Coronary artery (tissue), 2 donors: ENCODE measurements around the gene SARS1.
A peak's percentile ranks its signal among the peaks of the same experiment; 100 is the strongest.

Experiments used
- DNase-seq: peaks from one replicate; pipeline ENCODE4 v3.0.0-alpha.2; 2017; ENCODE audit warnings: low spot score
- H3K27ac ChIP-seq, 2 donors: fragments of 200-600 bp; sonication (generic); one replicate each; pipeline ENCODE4 v1.5.1; 2016 to 2019
- H3K4me3 ChIP-seq: fragments of 200-600 bp; sonication (generic); 2 replicates; pipeline ENCODE4 v1.5.1; 2016; ENCODE audit warnings: mild to moderate bottlenecking, moderate library complexity
- CTCF ChIP-seq: fragments of 200-600 bp; sonication (generic); IDR thresholded peaks from one replicate; pipeline ENCODE4 v1.5.1; 2019; ENCODE audit warnings: antibody characterized with exemption

Gene SARS1

DNA sequence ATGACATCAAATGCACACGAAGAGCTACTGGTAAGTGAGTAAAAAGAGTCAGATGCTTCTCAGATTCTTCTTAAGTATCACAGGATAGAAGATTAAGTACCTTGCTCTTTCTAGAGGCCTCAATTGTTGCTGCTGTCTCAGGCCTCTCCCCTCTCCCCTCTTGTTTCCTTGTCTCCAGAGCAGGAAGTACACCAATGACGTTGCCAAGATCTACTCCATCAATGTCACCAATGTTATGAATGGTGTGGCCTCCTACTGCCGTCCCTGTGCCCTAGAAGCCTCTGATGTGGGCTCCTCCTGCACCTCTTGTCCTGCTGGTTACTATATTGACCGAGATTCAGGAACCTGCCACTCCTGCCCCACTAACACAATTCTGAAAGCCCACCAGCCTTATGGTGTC lies 21.3 kb upstream of the SARS1 start:
- no peak overlapping the region for H3K27ac ChIP-seq
- no peak for TF ChIP-seq CTCF
- no peak overlapping the region for H3K4me3 ChIP-seq
- no peak for DNase-seq

- Histone ChIP-seq H3K27ac (no peak overlapping the region), H3K4me3 (no peak overlapping the region)
- TF ChIP-seq CTCF = no peak
- DNase-seq = no peak
Measured at GRCh38 chr1:109193653-109194590, 19.8 kb upstream of the SARS1 start.

DNA sequence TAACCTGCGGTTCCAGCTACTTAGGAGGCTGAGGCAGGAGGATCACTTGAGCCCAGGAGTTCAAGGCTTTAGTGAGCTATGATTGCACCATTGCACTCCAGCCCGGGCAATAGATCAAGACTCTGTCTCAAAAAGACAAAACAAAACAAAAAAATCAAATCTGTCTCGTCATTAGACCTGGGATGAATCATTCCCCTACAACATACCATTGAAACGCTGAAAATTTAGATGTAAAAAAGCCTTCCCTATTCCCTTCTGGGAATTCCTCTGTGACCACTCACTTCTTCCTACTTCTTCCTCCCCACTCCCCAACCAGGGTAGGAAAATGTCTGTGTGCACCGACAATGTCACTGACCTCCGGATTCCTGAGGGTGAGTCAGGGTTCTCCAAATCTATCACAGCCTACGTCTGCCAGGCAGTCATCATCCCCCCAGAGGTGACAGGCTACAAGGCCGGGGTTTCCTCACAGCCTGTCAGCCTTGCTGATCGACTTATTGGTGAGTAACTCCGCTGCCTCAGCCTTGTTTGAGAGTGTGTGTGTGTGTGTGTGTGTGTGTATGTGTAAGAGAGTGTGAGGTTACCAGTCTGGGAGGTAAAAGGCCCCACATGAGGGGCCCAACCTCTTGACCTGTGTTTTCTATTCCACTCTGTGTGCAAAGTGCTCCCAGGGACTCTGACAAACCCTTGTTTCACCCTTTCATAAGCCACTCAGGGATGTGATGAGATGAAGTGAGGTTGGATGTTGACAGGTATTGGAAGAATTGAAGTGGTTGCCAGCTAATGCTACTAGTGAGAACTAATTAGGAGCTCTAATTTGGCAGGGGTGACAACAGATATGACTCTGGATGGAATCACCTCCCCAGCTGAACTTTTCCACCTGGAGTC lies 16.3 kb upstream of the SARS1 start:
- no peak overlapping the region for H3K4me3 ChIP-seq
- H3K27ac ChIP-seq = peak overlapping the region; percentile 44 to 75
- TF ChIP-seq CTCF = no peak
- DNase-seq = peak; percentile 84

- TF ChIP-seq CTCF = no peak
- DNase-seq = peak; percentile 85
- H3K27ac ChIP-seq = peak overlapping the region; percentile 44 to 75
- H3K4me3 ChIP-seq = no peak overlapping the region
Measured at GRCh38 chr1:109198043-109198695, 15.5 kb upstream of the SARS1 start.

- no peak overlapping the region for H3K27ac ChIP-seq
- no peak for TF ChIP-seq CTCF
- H3K4me3 ChIP-seq = no peak overlapping the region
- no peak for DNase-seq
Measured at GRCh38 chr1:109198745-109199144, 15.0 kb upstream of the SARS1 start.

DNA sequence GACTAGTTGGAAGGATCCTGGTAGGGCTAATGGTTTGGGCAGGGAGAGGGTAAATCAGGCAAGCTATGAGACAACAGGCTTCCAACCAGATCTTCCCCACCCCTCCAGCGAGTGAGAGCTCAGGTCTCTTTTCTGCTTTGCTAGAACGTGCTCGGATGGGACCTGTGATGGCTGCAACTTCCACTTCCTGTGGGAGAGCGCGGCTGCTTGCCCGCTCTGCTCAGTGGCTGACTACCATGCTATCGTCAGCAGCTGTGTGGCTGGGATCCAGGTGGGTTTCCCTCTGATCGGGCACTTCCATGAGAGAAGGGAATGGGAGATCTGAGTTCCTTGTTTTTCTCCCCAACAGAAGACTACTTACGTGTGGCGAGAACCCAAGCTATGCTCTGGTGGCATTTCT lies 14.0 kb upstream of the SARS1 start:
- DNase-seq = no peak
- no peak overlapping the region for H3K27ac ChIP-seq

More for the DNA sequence above, 14.0 kb upstream of the SARS1 start:
- no peak for TF ChIP-seq CTCF
- no peak overlapping the region for H3K4me3 ChIP-seq
